Activated T-helper 1 cell treated with Interleukin-2 at 50 U/mL for 16 hours (primary cell): ENCODE results near the gene APOBEC3B.
"Not testable (repeated sequence)": the region's sequence is repeated elsewhere in the genome, so short reads cannot be mapped to it uniquely, and the experiment has no call there.

ENCODE experiments used
- DNase-seq: peaks from one replicate; pipeline ENCODE4 v3.0.0-alpha.2; 2020; ENCODE audit warnings: low read depth

Gene APOBEC3B

DNA sequence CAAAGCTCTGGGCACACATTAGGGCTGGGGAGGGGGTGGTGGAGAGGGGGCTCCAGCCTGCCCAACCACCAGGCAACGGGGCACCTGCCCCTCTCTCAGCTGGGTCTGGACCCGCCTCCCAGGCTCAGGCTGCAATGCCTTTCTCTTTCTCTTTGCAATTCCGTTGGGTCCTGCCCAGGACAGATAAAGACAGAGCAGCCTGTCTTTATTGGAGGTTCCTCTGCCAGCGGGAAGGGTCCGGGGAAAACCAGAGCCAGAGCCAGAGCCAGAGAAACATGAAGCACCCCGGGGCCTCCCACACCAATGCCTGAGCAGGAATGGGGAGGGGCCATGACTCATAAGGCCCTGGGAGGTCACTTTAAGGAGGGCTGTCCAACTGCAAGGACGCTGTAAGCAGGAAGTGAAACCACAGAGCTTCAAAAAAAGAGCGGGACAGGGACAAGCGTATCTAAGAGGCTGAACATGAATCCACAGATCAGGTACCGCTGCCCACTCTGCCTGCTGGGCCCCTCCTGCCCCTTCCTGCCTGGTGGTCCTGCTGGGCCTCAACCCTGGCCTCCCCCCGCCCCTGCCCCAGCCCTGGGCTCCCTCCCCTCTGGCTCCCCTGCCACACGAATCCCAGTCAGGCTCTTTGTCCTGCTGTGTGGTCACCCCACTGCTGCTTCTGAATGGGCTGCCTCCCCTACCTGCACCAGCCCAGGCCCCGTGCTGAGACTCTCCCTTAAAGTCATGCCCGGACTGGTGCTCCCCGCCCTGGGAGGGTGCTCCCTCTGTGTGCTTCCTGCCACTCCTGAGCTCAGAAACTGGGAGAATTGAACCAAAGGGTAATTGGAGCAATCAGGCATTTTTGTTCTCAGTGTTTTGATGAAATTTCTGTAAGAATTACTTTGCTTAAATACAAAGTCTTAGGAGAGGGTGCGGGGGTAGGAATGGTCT is at the start of gene APOBEC3B:
TSS of gene APOBEC3B (plus strand) at position 356 of the 936 bp plus-strand sequence. CDS start at position 463, 107 bp downstream.
- DNase-seq = peak; percentile 43

DNA sequence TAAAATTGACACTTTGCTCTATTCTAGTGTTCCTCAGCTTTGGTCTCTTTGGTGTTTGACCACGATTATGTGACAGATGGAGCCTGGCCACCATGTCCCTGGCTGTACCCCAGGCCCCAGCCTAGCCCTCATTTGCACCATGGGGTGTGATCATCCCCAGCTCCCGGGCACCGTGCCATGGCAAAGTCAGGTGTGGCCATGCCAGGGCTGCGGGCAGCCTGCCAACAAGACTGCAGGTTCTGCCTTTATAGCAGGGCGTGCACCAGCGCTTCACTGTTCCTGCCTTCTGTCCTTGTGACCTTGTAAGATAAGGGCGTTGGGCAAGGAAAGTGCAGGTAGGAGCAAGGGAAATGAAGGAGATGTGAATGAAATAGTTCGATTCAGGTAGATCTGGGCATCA is 47.1 kb upstream of the APOBEC3B start:
- DNase-seq = no peak

DNA sequence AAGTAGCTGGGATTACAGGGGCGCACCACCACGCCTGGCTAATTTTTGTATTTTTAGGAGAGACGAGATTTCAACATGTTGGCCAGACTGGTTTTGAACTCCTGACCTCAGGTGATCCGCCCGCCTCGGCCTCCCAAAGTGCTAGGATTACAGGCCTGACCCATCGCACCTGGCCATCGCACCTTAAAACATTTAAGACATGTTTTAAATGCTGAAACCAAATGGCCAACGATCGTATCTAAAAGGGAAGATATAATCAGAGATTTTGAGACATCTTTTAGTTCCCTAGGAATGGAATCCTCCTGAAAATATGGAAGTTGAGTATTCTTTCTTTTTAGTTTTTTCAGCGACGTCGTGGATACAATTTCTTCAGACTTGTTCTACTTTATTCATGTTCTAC is 46.5 kb upstream of the APOBEC3B start:
- no peak for DNase-seq

DNA sequence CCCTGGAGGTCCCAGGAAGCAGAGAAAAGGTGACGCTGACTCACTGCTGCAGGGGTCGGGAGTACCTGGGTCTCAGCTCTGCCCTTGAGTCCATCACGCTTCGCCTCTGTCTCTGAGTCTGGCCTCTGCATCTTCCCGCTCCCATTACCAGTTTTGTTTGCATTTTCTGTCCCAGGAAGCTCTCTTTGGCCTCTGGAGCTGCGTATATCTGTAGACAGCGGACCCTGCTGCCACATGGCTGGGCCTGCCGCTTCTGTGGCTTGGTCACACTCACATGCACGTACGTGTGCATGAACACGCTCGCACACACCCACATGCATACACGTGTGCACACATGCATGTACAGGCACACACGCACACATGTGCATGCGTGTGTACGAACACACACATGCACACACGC is 45.6 kb upstream of the APOBEC3B start:
- DNase-seq = no peak

DNA sequence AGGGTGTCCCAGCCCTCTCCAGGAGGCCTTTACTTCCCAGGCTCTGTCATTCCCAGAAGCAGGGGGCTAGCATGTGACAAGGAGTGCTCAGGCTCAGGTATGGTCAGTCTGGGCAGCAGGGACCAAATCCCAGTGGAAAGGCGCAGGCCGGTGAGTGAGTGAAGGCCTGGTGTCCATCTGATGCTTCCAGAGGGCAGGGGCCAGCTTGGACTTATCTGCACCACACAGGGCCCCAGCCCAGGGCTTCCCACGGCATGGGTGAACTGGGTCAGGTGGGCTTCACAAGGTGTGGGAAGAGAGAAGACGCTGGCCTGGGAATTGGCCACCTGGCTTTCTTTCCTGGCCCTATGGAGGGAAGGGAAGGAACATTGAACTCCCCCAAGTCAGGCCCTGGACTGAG is 45.1 kb upstream of the APOBEC3B start:
- DNase-seq = no peak

DNA sequence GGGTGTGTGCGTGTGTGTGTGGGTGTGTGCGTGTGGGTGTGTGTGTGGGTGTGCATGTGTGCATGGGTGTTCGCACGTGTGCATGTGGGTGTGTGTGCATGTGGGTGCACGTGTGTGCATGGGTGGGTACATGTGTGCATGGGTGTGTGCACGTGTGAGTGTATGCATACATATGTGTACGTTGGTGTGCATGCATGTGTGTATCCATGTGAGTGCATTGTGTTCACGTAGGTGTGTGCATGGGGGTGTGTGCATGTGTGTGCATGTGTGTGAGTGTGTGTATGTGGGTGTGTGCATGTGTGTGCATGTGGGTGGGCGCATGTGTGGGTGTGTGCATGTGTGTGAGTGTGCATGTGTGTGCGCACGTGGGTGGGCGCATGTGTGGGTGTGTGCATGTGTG is 44.6 kb upstream of the APOBEC3B start:
- DNase-seq = no peak

DNA sequence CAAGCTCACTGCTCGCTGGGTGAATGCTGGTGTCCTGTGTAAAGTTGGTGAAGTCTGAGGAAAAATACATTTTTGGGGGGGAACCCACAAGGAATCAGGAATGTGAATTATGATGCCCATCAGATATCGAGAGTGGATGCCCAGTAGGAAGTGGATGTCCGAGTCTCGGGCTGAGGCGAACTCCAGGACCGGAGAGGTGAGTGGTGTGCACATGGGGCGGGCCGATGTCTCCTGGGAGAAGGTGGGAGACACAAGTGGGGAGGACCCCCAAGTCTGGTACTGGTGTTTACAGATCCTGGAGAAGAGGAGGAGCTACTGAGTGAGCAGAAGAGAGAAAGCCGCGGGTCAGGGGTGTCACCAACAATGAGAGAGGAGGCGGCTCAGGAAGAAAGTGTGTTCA is 43.9 kb upstream of the APOBEC3B start:
- no peak for DNase-seq

DNA sequence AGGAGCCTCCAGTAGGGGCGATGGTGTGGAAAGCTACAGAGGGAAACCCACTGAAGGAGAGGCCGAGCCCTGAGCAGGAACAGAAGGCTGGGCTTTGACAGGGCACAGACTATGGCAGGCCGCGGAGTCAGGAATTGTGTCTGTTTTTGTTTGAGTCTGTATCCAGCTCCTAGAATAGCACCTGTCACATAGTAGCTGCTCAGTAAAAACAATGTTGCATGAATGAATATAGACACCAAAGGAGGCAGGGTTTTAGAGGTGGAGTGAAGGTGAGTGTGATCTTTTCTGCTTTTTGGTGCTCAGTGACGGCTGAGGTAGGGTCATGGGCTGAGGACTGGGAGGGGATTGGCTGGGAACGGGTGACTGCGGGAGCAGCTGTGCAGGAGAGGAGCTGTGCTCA is 43.2 kb upstream of the APOBEC3B start:
- no peak for DNase-seq

DNA sequence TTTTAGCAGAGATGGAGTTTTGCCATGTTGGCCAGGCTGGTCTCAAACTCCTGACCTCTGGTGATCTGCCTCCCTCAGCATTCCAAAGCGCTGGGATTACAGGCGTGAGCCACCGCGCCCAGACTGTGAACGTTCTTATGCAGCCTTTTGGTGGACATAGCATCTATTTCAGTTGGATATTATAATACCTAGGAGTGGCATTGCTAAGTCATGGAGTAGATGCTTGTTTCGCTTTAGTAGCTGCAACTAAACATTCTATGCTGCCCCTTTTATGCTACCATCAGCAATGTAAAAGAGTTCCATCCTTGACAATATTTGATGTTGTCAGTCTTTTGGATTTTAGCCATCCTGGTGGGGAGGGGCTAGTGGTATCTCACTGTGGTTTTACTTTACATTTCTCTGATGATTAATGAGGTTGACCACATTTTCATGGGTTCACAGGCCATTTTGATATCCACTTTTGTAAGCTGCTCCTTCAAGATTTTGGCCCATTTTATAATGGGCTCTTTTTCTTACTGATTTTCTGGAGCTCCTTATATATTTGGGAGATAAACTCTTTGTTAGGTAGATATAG is 41.2 kb upstream of the APOBEC3B start:
- no peak for DNase-seq

DNA sequence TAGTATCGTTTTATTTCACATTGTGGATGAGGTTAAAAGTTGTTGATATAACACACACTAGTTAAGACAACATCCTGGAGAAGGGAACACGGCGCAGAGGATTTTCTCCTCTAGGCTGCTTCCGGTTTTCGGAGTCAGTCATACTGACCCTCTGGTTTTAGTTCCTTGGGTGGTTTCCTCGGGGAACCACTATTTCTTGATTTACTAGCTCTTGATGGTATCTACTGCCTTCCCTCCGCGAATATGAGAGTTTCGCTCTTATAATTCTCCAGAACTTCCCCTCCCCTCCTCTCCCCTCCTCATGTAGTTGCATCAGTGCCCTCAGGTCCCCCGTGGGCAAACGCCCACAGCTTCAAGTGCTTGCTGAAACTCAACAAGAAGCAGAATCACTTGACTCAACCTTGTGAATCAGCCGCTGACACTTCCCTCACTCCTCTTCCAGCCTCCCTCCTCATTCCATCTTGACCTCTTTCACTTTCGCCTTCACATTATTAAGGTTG is 40.6 kb upstream of the APOBEC3B start:
- DNase-seq = no peak

DNA sequence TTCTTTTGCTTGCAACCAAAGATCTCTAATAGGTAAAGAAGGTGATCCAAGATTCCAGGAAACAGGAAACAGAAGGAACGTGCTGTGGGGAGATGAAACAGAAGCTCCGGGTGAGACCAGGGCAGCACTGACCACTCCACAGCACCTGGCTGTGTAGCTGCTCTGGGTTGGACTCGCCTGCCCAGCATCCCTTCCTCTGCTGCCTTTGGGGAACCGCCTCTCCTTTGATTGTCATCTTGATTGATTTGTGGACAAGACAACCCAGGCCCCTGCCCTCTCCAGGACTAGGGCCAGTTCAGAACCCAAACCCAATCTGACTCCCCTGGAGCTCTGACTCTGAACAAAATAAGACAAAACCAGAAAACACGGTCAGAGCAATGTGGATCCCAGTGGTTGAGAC is 39.4 kb upstream of the APOBEC3B start:
- DNase-seq = no peak

DNA sequence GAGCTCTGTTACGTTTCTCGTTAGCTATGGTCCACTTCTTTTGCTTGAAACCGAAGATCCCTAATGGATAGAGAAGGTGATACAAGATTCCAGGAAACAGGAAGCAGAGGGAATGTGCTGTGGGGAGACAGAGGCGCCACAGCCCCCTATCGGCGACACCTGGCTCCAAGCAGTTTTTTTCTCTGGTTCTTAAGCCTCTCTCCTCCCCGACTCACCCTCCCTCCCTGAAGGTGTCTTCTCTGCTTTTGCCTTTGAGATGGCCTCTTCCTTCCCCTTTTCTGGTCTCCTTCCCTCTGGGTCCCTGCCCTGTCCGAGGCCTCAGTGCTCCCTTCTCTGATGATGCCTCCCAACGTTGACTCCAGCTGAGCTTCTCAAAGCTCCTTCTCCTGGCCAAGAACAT is 38.9 kb upstream of the APOBEC3B start:
- DNase-seq = no peak

DNA sequence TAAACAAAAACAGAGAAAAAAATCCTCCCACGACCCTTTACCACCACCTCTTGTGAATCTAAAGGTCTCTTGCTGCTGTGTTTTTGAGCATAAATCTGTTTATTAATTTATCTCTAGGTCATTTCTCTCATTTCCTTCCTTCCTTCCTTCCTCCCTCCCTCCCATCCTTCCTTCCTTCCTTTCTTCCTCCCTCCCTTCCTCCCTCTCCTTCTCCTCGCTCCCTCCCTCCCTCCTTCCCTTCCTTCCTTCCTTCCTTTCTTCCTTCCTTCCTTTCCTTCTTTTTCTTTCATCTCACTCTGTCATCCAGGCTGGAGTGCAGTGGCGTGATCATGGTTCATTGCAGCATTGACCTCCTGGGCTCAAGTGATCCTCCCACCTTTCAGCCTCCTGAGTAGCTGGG is 38.3 kb upstream of the APOBEC3B start:
- DNase-seq = no peak

DNA sequence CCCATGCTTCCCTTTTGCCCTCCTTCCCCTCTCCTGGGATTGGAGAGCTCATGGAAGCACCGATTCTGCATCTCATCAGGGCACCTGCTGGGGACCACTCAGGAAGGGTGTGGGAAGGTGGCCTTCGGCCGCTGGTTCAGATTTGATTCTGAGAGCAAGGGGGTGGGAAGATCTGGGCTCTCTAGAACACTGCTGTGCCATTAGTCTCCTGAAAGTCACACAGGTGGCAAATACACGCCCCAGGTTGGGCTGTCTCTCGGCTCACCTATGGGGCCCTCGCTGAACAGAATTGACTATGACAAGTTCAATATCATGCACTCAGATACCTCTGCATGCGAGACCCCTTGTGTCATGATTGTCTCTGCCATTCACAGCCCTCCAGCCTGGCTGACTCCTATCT is 37.5 kb upstream of the APOBEC3B start:
- DNase-seq = no peak

DNA sequence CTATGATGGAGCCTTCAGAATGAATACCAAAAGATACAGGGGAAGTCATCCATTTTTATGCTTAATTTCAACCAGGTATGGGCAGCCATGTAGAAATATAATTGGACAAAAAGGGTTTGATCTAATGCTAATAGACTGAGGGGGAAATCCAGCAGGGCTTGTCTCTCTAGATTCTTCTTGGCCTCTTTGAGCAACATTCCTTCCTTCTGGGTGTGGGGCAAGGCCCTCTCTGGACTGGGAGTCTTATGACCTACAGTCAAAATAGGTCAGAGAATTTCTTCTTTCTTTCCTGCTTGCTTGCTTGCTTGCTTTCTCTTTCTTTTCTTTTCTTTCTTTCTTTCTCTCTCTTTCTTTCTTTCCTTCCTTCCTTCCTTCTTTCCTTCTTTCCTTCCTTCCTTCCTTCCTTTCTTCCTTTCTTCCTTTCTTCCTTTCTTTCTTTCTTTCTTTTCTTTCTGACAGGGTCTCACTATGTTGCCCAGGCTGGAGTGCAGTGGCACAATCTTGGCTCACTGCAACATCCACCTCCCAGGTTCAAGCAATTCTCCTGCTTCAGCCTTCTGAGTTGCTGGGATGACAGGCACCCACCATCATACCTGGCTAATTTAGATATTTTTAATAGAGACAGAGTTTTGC is 36.3 kb upstream of the APOBEC3B start:
- not testable (repeated sequence) for DNase-seq

DNA sequence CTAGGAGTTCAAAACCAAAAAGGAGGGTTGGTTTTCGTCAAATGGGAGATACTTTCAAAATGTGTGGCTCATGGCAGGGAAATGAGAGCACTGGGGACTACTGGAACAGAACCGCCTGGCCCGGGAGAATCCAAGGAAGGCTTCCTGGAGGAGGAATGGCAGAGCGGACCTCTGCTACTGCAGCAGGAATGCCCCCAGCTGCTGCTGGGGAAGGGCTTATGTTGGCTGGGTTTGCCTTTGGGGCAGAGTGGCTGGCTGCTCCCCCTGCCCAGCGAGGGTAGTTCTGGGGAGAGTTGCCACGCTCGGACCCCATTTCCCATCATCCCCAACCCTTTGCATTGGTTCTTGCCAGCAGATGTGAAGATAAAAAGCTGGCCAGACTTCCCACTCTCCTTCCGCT is 35.4 kb upstream of the APOBEC3B start:
- DNase-seq = no peak

DNA sequence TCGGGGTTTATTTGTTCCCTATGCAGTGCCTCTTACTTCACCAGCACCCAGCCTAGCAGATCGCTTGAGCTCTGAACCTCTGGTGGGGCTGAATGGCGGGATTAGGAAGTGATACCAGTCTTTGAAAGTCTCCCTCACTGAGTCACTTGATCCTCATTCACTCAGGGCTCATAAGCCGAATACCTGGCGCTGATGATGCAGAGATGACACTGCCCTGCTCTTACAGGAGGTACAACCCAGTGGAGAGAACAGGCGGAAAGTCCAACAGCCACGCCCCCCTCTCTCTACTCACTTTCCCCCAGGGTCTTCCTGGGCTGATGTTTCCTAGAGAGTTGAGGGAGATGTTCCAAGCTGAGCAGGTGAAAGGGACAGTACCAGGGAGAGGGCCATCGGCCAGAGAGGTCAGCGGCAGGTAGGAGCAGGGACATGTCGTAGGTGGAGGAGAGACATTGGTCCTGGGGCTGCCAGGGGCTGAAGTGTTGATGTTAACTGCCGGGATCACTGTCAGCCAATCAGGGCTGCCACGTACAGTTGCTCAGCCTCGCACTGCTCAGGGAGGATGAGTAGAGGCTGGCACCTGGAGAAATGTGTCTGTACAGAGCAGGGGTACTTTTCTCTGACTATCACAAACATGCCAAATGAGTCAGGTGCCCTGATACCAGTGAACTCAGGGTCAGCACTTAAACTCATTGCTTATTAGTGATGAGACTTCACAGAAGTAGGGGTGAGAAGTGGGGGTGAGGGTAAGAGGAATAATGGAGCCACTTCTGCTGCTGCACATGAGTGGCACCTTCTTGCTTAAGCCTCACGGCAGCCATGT is 34.6 kb upstream of the APOBEC3B start:
- no peak for DNase-seq

DNA sequence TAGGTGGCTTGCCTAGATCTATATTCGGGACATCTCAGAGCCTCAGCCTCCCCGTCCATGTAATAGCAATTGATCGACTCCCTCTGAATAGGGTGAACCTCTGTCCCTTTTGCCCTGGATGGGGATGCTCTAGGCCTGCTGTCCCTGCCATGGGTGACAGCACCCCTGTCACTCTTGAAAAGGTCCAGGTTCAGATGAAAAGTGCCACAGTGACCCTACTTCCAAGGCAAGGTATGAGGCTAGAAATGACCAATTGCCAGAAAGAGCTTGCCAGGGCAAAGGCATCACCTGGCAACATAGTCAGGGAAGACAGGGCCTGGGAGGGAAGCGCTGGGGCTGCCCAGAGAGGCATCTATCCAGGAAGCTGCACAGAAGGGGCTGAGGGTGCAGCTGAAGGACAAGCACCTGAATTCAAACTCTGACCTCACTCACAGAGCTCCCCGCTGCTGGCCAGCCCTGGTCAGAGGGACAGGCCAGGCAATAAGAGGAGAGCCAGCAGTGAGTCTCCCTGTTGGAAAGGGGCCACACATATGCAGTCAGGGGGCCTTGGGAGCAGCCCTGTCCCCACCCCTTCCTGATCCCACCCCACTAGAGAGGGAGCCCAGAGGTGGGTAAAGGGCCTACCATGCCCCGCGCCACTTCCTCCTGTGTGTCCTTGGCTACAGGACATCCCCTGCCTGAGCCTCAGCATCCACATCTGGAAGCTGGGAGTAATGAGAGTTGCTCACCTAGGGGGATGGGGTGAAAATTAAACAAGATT is 33.8 kb upstream of the APOBEC3B start:
- DNase-seq = no peak

DNA sequence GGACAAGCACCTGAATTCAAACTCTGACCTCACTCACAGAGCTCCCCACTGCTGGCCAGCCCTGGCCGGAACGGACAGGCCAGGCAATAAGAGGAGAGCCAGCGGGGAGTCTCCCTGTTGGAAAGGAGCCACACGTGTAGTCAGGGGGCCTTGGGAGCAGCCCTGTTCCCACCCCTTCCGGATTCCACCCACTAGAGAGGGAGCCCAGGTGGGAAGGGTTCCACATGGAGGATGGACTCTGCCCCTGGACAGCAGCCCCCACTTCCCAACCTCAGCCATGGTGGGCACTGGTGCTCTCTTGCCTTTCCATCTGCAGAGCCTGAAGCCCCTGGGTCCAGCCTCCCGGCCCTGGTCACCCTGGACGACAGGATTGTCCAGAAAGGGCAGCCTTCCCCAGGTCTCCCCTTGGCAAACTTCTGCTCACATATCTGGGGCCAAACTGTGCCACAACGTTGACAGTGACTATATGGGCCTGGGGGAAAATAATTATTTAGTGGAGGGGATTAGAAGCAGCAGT is 32.2 kb upstream of the APOBEC3B start:
- DNase-seq = no peak

DNA sequence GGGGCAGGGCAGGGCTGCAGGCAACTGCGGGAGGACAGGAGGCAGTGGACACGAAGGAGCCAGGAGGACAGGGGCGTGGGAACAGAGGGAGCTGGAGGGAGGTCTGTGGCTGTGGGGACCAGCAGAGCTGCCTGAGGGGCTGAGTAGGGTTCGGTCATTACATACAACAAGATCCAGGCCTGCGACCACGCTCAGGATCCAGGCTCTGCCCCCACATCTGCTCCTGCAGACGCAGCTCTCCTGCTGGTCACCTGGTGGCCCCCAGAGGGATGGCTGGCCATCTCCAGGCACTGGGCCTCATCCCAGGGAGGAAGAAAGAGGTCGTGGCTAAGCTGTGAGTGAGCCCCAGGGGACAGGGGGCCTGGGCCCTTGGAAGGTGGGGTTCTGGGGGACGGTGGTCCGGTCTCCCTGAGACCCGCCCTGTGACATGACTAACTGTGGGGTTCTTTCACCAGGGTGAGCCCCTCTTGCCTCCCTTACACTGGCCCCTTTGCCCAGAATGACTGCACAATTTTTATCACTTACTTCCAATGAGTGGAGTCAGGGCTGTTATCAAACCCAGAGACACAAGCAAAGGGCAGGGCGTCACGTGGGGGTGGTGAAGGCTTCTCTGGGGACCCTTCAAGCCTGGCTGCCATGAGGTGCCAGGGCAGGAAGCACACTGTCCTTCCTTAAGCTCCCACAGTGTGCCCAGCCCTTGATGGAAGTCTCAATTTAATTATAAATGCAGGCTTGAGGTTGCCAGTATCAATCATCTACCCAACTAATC is 31.4 kb upstream of the APOBEC3B start:
- no peak for DNase-seq
